Nephron (organoid): ENCODE data around the gene ZNF230.
A peak's percentile ranks its signal among the peaks of the same experiment; 100 is the strongest.

ENCODE experiments used
- H3K27ac Mint-ChIP-seq, 3 experiments: 2 replicates each; pipeline ENCODE4 v1.8.0; 2020; ENCODE audit warnings: mixed read lengths in 3 of 3, mild to moderate bottlenecking in 2 of 3, moderate library complexity in 1 of 3
- H3K27me3 Mint-ChIP-seq: 2 replicates; pipeline ENCODE4 v1.8.0; 2021; ENCODE audit warnings: low read depth, mild to moderate bottlenecking, moderate library complexity, mixed read lengths
- H3K36me3 Mint-ChIP-seq: 2 replicates; pipeline ENCODE4 v1.8.0; 2020; ENCODE audit warnings: low read depth, mixed read lengths
- H3K4me1 Mint-ChIP-seq: 2 replicates; pipeline ENCODE4 v1.8.0; 2020; ENCODE audit warnings: mixed read lengths
- H3K4me3 Mint-ChIP-seq, 3 experiments: 2 replicates each; pipeline ENCODE4 v1.8.0; 2020; ENCODE audit warnings: mild to moderate bottlenecking in 3 of 3, mixed read lengths in 3 of 3, moderate library complexity in 2 of 3
- H3K9me3 Mint-ChIP-seq: 2 replicates; pipeline ENCODE4 v1.8.0; 2020; ENCODE audit warnings: mixed read lengths
- TF ChIP-seq, protein P1 (sequence below), 3 experiments: fragments of 200-600 bp; sonication (generic); IDR thresholded peaks; one replicate each; pipeline ENCODE4 v1.5.0; 2021; ENCODE audit warnings: antibody characterized with exemption in 3 of 3; ENCODE audit not compliant: unreplicated experiment in 3 of 3

The ZNF230 gene

DNA sequence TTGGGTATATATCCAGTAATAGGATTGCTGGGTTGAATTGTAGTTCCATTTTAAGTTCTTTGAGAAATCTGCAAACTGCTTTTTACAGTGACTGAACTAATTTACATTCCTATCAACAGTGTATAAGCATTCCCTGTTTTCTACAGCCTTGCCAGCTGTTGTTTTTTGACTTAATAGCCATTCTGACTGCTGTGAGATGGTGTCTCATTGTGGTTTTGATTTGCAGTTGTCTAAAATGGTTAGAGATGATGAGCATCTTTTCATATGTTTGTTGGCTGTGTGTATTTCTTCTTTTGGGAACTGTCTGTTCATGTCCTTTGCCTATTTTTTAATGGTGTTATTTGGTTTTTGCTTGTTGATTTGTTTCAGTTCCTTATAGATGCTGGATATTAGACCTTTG lies 18.5 kb downstream of the ZNF230 start:
- no peaks in the 10 kb centered on the region for H3K27me3 Mint-ChIP-seq
- H3K36me3 Mint-ChIP-seq = peaks cover 17% of the 10 kb centered on the region
- peaks cover 32% of the 10 kb centered on the region for H3K9me3 Mint-ChIP-seq
- TF ChIP-seq, protein P1, sequence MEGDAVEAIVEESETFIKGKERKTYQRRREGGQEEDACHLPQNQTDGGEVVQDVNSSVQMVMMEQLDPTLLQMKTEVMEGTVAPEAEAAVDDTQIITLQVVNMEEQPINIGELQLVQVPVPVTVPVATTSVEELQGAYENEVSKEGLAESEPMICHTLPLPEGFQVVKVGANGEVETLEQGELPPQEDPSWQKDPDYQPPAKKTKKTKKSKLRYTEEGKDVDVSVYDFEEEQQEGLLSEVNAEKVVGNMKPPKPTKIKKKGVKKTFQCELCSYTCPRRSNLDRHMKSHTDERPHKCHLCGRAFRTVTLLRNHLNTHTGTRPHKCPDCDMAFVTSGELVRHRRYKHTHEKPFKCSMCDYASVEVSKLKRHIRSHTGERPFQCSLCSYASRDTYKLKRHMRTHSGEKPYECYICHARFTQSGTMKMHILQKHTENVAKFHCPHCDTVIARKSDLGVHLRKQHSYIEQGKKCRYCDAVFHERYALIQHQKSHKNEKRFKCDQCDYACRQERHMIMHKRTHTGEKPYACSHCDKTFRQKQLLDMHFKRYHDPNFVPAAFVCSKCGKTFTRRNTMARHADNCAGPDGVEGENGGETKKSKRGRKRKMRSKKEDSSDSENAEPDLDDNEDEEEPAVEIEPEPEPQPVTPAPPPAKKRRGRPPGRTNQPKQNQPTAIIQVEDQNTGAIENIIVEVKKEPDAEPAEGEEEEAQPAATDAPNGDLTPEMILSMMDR (IDR thresholded peaks at IDR 0.05; ENCODE audit: unreplicated experiment in 3 of 3) = no peak
- H3K4me1 Mint-ChIP-seq = peaks cover 15% of the 10 kb centered on the region
- no peak overlapping the region for H3K4me3 Mint-ChIP-seq
- H3K27ac Mint-ChIP-seq = no peak overlapping the region

DNA sequence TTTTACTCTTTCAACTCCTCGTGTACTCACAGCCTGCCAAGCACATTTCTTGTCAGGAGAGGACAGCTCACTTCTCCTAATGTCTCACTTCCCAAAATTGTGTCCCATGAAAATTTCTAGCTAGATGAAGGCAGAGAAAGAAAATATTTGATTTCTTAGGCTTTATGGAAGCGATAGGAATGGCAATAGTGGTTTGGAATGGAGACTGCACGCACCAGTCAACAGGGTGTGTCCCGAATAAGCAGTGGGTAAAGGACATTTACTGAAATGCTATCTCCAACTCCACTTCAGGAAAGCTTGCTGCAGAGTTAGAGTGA lies 22.1 kb downstream of the ZNF230 start:
- H3K9me3 Mint-ChIP-seq = peaks cover 37% of the 10 kb centered on the region
- H3K27ac Mint-ChIP-seq = peak overlapping the region; percentile 78 to 91 (median 88)
- peak overlapping the region; percentile 98 to 99 (median 98) for H3K4me3 Mint-ChIP-seq
- no peaks in the 10 kb centered on the region for H3K27me3 Mint-ChIP-seq
- TF ChIP-seq, protein P1 (IDR thresholded peaks at IDR 0.05; ENCODE audit: unreplicated experiment in 3 of 3) = no peak
- peaks cover 51% of the 10 kb centered on the region for H3K36me3 Mint-ChIP-seq
- H3K4me1 Mint-ChIP-seq = peaks cover 22% of the 10 kb centered on the region

DNA sequence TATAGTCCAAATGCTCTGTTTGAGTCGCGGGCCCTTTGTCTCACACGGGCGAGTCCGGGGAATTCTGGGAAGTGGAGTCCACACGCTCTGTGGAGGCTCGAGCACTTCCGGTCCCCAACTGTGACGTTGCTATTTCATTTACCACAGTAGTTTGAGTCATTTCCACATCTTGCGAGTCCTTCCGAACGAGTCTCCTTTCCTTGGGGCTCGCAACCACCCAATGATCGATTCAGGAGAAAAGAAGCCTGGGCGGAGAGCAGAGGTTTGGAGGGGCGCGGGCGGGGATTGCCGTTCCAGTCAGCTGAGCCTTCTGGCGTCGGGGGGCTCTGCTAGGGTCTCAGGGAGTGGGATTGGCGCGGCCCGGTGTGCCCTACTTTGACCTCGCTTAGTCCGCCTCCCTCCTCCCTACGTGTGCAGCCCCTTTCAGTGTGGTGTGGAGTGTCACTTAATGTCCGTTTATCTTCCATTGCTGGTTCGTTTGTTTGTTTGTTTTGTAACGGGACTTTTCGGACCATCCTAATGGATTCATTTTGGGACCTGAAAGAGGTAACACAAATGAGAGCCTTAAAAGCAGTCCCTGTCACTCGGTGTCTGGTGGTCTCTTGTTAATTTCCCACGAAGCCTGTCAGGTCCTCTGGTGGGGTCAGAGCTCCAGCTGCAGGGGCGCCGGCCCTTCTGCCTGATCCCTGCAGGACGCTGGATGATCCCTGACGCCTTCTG lies 22.6 kb downstream of the ZNF230 start, which contains the start of gene ZNF222:
Gene ZNF222, plus strand, starts transcription at position 163 of the 720 bp plus-strand sequence. Its CDS starts 58 bp downstream, at position 221.
- Mint-ChIP-seq H3K27ac (peak within 1 kb of the TSS; percentile 78 to 91 (median 88)), H3K36me3 (peaks cover 56% of the 10 kb centered on the region), H3K4me3 (peak within 1 kb of the TSS; percentile 98 to 99 (median 98)), H3K9me3 (peaks cover 40% of the 10 kb centered on the region), H3K27me3 (no peaks in the 10 kb centered on the region), H3K4me1 (peaks cover 22% of the 10 kb centered on the region)
- TF ChIP-seq, protein P1 (IDR thresholded peaks at IDR 0.05; ENCODE audit: unreplicated experiment in 3 of 3) = no peak

DNA sequence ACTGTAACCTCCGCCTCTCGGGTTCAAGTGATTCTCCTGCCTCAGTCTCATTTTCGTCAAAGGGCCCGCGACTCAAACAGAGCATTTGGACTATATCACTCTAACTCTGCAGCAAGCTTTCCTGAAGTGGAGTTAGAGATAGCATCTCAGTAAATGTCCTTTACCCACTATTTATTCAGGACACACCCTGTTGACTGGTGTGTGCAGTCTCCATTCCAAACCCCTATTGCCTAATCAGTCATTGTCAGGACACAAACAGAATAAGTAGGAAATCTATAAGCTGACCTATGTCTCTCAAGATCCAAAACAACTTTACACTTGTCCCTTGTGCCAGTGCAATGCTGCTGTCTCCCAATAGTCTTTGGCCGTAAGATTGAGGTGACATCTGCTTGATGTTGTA lies 23.9 kb downstream of the ZNF230 start:
- H3K36me3 Mint-ChIP-seq = peaks cover 69% of the 10 kb centered on the region
- peaks cover 22% of the 10 kb centered on the region for H3K4me1 Mint-ChIP-seq
- no peak overlapping the region for H3K27ac Mint-ChIP-seq
- peaks cover 48% of the 10 kb centered on the region for H3K9me3 Mint-ChIP-seq
- TF ChIP-seq, protein P1 (IDR thresholded peaks at IDR 0.05; ENCODE audit: unreplicated experiment in 3 of 3) = no peak
- no peaks in the 10 kb centered on the region for H3K27me3 Mint-ChIP-seq
- peak overlapping the region; percentile 98 to 99 (median 98) for H3K4me3 Mint-ChIP-seq

DNA sequence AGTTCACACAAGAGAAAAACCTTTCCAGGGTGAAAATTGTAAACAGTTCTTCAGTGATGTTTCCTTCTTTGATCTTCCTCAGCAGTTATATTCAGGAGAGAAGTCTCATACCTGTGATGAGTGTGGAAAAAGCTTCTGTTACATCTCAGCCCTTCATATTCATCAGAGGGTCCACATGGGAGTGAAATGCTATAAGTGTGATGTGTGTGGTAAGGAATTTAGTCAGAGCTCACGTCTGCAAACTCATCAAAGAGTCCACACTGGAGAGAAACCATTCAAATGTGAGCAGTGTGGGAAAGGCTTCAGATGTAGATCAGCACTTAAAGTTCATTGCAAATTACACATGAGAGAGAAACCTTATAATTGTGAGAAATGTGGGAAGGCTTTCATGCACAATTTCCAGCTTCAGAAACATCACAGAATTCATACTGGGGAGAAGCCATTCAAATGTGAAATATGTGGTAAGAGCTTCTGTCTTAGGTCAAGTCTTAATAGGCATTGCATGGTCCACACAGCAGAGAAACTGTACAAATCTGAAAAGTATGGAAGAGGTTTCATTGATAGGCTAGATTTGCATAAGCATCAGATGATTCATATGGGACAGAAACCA lies 29.3 kb downstream of the ZNF230 start:
- Mint-ChIP-seq H3K27ac (no peak overlapping the region), H3K9me3 (peaks cover 85% of the 10 kb centered on the region), H3K36me3 (peaks cover 85% of the 10 kb centered on the region), H3K4me1 (peaks cover 7% of the 10 kb centered on the region), H3K27me3 (peaks cover 7% of the 10 kb centered on the region), H3K4me3 (no peak overlapping the region)
- TF ChIP-seq, protein P1 (IDR thresholded peaks at IDR 0.05; ENCODE audit: unreplicated experiment in 3 of 3) = no peak
